Raji (cell line): Measurements from ENCODE around the gene SMARCA2.

Source experiments
- POLR2A ChIP-seq: IDR thresholded peaks from 2 replicates; pipeline ENCODE4 v1.6.1; 2011; ENCODE audit warnings: low read depth, low read length, control low read depth; ENCODE audit not compliant: insufficient read depth

SMARCA2 gene

GRCh38 chr9:2047144-2047671 is 32.1 kb downstream of the SMARCA2 start:
- no peak for TF ChIP-seq POLR2A

GRCh38 chr9:2047916-2048315 is 32.8 kb downstream of the SMARCA2 start:
- TF ChIP-seq POLR2A = no peak

GRCh38 chr9:2050236-2050635 is 35.1 kb downstream of the SMARCA2 start:
- no peak for TF ChIP-seq POLR2A

- TF ChIP-seq POLR2A = no peak
These were observed 39.0 kb downstream of the SMARCA2 start for GRCh38 chr9:2053883-2054845.

DNA sequence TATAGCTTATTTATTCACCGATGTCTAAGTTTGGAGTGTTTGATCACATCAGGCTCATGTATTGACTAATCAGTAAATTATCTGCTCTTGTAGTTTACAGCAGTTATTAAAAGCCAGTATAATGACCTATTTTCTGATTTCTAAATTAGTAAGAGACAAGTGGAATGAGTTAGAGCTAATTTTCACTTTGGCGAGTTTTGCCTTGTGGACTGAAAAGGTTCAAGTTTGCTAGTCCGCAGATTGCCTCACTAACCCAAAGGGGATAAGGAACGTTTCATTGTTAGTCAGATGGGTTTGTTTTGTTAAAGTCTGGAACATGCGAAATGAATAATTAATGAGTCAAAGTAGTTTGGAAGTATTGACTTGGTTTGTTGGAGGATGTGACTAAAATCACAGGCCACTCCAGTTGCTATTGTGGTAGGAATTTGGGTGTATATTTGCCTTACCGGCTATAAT is 40.1 kb downstream of the SMARCA2 start:
- no peak for TF ChIP-seq POLR2A

GRCh38 chr9:2059274-2059929 is 44.3 kb downstream of the SMARCA2 start:
- TF ChIP-seq POLR2A = no peak

DNA sequence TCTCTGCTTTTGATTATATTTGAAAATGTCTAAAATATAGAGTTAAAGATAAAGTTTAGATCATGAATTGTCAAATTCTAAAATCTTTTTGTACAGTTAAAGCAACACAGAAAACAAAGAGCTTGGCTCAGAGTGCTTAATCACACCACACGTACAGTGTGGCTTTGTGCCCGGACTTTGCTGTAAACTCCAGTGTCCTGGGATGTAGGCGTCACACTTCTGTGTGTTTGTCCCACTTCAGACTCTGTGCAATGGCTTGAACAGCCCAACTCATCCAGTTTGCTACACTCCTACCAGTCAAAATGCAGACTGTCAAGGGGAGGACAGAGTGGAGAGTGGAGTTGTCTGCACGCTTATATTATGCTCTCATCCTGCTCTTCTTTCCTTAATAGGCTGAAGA is 45.3 kb downstream of the SMARCA2 start:
- no peak for TF ChIP-seq POLR2A

GRCh38 chr9:2065704-2066103 is 50.6 kb downstream of the SMARCA2 start:
- TF ChIP-seq POLR2A = no peak

DNA sequence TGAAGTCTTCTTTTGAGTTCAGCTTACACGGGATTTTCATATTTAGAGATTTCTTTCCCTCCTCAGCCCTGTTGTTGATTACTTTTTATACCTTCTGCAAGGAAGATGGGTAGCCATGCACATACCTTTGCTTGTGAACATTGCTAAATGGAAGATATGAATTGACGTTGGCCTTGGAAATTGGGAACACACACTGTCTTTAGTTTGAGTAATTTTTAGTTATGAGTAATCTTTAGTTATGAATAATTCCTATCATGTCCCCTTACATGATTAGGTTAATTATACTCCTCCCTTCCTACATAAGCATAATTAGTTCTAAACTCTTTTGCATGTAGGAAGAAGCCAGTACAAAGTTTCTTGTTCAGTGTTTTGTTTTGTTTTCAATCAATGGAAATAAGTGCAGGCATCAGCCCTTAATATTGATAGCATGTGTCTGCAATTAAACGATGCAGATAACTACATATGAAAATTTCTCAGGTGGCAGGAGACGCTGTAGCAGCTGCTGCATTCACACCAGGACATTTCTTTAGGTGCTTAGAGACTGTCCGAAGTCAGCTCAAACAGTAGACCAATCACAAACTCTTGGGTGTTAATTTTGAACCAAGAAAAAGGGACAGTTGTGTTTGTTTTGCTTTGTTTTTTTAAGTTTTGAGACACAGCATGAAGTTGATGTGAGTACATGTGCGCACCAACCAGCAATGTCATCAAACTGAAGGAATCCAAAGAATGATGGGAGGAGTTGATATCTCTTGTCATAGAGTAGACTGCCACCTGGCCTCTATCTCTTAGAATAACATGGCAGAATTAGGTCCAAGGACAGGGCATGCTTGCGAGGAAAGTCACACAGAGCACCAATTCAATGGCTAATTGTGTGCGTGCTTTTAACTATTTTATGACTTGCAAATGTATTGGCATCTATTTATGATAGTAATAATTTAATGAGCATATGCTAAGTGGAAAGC is 51.4 kb downstream of the SMARCA2 start:
- no peak for TF ChIP-seq POLR2A

DNA sequence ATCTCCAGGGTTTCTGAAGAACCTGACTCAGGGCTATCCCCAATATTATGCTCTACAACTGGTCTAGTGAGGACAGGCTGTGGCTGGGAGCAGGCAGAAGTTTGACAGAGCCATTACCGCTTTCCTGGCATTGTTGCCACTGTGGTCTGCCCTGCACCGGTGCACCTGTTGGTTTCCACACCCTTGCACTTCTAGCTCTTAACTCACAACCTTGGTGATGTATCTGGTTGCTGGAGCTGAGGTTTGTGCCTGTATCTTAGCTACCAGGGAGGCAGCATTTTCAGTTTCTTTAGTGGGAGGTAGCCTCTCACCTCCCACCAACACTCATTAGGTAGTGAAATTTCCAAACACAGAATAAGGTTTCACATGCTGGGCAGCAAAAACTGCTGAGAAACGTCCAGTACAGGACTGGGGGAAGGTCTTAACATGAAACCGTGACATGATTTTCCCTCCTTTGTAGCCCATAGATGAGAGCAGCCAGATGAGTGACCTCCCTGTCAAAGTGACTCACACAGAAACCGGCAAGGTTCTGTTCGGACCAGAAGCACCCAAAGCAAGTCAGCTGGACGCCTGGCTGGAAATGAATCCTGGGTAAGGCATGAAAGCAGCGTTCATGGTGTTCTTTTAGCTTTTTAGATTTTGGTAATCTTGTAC is 57.7 kb downstream of the SMARCA2 start:
- TF ChIP-seq POLR2A = no peak

DNA sequence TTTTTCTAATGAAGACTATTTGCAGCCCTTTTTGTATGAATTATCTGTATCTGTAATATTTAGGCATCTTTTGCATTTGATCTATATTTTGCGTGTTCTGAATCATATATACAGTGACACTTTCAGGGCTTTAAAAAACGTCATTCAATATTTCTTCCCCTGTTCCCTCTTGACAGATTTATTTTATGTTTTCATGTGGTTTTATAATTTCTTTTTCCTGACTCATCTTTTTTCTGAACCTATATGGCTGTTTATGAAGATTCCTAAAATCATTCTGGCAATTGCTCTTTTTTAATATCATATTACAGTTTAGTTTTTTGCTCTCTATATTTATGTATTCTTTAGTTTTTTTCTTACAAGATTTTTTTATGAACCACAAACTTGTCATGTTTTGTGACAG is 67.6 kb downstream of the SMARCA2 start:
- no peak for TF ChIP-seq POLR2A

GRCh38 chr9:2083479-2083878 is 68.3 kb downstream of the SMARCA2 start:
- TF ChIP-seq POLR2A = no peak

DNA sequence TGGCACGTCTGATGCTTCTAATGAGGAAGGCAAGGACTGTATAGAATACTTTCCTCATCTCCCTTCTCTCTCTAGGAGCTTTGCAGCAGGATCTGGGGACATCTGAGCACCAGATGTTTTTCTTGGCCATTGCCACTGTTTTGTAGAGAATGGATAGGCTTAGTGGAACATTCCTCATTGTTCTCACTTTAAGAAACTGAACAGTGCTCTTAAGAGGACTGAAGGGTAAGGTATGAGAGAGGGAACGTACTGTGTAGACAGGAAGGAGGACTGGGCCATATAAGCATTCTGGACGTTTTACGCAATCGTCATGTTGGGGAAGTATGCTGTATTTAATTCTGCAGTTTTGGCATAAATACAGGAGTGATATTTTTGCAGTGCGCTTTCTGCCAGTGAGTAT is 70.6 kb downstream of the SMARCA2 start:
- TF ChIP-seq POLR2A = no peak

- TF ChIP-seq POLR2A = no peak
These were observed 71.0 kb downstream of the SMARCA2 start for GRCh38 chr9:2086116-2086515.
